T47D (cell line): Measurements from ENCODE around the gene SERINC3.
"Not testable (repeated sequence)": the region's sequence is repeated elsewhere in the genome, so short reads cannot be mapped to it uniquely, and the experiment has no call there.

Experiments used
- DNase-seq, 2 experiments: peaks; one replicate each; pipeline versions ENCODE4 v3.0.0 to v3.0.0-alpha.2; 2011 to 2012; ENCODE audit warnings: low read depth in 1 of 2, low spot score in 1 of 2
- JUND ChIP-seq: IDR thresholded peaks from 2 replicates; pipeline ENCODE4 v1.6.1; 2012; ENCODE audit warnings: low read depth
- in situ Hi-C: cut with HindIII; loops from 2 replicates; pipeline ENCODE4 v1.10.0; 2016; ENCODE audit warnings: low sequenced_read_pairs, low pct_unique_long_range_greater_than_20kb

Gene SERINC3

DNA sequence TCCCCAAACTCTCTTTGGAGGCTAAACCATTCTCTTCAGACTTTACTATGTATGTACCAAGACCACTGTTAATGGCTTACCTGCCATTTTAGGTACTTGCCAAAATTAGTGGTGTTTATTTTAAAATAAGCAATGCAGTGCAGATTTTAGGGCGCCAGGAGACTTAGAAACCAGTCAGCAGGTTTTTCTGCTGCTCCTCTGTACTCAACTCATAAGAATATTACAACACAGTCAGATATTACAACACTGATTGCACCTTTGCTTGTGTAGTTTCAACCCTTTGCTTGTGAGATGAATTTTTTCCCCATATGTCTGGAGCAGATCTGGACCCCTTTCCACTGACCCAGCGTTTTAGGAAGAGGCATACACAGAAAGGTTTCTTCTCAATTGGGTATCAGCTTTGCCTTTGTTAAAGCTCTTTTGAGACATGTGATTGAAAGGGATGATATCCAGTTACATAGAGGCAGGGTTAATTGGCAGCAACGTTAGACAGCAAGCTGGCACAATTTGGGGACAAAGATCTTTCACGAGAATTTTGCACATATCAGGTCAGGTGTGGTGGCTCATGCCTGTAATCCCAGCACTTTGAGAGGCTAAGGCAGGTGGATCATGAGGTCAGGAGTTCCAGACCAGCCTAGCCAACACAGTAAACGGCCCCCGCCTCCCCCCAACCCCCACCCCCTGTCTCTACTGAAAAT, 40.0 kb downstream of the SERINC3 start:
- no peak for TF ChIP-seq JUND
- in situ Hi-C loops: no loop called here
- DNase-seq: no peak

DNA sequence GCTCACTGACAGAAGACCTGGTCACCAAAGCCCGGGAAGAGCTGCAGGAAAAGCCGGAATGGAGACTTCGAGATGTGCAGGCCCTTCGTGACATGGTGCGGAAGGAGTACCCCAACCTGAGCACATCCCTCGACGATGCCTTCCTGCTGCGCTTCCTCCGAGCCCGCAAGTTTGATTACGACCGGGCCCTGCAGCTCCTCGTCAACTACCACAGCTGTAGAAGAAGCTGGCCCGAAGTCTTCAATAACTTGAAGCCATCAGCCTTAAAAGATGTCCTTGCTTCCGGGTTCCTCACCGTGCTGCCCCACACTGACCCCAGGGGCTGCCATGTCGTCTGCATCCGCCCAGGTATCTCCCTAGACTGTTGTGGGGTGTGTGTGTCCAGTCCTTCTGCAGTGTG, 41.8 kb downstream of the SERINC3 start:
- TF ChIP-seq JUND: no peak
- in situ Hi-C loops: no loop called here
- DNase-seq: no peak

DNA sequence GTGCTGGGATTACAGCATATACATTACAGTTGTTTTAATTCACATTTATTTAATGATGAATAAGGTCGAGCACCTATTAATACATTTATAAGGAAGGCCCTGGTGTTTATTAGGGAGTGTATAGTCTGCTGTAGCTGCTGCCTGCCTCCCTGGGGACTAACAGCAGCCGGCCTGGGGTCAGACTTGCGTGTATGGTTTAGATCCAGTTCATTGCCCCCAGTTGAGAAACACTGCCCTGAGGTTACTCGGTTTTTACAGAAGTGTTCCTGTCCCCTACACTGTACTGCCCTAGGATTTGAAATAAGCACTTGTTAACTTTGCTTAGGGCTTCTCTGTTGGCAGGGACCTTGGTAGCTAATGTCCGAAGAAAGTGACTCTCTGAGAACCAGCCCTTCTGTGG, 42.2 kb downstream of the SERINC3 start:
- in situ Hi-C loops: no loop called here
- no peak for DNase-seq
- TF ChIP-seq JUND: no peak

DNA sequence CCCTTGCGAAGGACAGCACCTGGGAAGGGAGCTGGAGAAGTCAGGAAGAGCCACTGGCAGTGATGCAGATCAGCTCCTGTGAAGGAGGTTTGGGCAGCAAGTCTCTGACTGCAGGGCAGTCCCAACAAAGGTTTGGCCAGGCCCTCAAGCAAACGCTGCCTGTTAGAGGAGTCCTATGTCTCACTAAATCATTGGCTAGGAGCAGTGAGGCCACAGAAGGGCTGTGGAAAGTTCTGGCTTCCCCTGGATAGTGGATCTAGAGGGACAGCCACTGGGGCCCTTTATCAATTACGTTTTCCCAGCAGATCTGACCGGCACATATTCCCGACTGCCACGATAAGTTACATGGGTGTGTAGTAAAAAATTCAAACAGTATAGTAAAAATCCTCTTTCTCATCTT, 43.7 kb downstream of the SERINC3 start:
- no peak for TF ChIP-seq JUND
- no peak for DNase-seq
- in situ Hi-C loops: no loop called here

DNA sequence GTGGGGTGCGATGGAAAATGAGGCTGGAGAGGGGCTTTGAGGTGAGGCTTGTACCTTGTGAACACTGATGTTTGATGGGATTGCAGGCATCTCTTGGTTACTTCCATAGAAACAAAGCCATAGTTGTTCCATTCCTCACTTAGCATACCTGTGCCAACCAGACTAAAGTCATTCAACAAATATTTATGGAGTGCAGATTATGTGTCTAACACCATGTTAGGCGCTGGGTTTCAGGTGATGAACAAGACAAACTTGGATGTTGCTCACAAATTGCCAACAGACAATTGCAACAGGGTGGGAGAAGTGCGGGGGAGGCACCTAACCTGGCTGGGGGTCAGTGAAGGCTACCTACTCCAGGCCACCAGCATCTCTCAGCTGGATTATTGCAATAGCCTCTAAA, 44.7 kb downstream of the SERINC3 start:
- TF ChIP-seq JUND: no peak
- in situ Hi-C loops: no loop called here
- DNase-seq: no peak

DNA sequence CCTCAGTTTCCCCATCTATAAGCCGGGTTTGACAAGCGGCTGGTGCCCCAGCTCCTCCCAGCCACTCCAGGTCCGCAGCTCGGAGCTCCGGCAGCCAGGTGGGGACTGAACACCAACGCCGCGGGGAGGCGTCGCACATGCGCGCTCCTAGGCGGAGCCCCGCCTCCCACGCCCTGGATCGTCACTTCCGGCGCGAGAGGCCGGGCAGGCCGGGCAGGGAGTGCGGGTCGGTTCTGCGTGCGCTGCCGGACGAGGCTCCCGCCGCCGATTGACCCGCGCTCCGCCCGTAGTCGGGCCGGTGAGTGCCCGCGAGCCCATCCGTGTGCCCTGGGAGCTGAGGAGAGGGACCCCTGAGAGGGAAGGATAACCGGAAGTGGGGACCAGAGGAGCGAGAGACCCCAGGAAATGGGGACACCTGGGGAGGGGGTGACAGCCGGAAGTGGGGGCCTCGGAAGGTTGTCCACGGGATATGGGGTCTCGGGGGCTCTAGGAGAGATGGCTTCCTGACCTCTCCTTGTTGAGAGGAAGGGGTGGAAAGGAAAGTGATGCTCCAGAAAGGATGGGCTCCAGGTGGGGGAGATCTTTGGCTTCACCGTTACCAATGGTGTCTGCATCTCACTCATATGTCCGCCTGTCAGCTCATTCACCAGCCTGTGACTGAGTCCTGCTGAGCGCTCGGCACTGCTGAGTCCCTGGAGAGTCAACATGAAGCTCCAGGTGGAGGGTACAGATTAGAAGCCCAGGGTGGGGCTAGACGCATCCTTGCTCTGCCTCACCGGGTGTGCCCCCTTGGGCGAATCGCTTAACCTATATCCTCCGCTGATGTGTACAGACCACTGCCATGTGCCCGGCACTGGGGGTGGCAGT, 45.9 kb downstream of the SERINC3 start, which contains the start of gene TTPAL:
TTPAL (plus strand) TSS at position 181 of the 867 bp plus-strand sequence. CDS start 4,126 bp downstream, outside the sequence.
- TF ChIP-seq JUND: no peak
- DNase-seq: peak; percentile 82 to 94
- in situ Hi-C loops: no loop called here

DNA sequence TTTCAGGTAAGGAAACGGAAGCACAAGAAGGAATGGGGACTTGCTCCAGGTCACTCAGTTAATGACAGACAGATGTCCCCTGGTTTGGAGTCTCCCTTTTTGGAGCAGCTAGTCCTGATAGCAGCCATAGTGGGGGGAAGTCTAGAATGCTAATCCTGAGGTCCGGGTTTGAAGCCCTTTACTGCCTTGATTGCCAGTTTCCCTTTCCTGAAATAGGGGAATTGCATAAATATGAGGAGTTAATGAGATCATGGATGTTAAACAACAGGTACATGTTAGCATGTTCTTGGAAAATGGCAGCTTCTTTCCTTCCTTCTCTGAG, 46.5 kb downstream of the SERINC3 start:
- in situ Hi-C loops: no loop called here
- DNase-seq: no peak
- no peak for TF ChIP-seq JUND

DNA sequence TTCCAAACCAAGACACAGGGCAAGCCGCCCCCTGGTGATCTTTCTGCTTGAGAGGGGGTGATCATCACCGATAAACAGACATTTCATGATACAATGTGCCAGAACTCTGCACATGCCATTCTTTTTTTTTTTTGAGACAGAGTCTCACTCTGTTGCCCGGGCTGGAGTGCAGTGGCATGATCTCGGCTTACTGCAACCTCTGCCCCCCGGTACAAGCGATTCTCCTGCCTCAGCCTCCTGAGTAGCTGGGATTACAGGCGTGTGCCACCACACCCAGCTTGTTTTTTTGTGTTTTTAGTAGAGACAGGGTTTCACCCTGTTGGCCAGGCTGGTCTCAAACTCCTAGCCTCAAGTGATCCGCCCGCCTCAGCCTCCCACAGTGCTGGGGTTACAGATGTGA, 49.6 kb downstream of the SERINC3 start:
- DNase-seq, in situ Hi-C loops: not testable (repeated sequence)

DNA sequence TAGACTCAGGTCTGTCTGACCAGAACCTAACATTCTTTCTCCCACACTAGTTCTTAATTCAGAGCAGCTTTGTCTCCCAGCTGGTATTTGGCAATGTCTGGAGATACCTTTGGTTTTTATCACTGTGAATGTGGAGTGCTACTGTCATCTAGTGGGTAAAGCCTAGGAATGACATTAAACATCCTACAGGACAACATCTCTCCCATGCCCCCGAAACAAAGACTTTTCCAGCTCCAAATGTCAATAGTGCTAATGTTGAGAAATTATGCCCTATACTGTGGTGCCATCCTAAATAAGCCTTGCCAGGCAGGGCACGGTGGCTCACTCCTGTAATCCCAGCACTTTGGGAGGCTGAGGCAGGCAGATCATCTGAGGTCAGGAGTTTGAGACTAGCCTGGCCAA, 50.4 kb downstream of the SERINC3 start:
- peak in 1 of 2 experiments; percentile 68 for DNase-seq
- in situ Hi-C loops: no loop called here
- no peak for TF ChIP-seq JUND

DNA sequence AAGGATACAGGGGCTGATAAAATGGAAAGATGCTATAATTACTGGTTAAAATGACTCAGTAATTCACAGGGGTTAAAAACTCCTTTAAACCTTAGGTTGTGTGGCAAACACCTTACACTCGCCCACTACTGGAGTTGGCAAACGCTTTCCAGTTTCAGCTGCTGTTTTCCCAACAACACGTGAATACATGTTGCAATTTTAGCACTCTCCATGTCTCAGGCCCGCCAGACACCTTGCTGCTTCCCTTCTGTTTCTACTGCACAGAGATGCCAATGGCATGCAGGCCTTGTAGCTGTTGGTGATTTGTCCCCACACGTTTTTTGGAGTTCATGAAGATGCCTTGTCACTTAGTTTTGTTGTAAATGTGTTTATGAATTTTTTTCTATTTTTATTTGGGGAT, 51.5 kb downstream of the SERINC3 start:
- no peak for DNase-seq
- in situ Hi-C loops: no loop called here
- TF ChIP-seq JUND: no peak

DNA sequence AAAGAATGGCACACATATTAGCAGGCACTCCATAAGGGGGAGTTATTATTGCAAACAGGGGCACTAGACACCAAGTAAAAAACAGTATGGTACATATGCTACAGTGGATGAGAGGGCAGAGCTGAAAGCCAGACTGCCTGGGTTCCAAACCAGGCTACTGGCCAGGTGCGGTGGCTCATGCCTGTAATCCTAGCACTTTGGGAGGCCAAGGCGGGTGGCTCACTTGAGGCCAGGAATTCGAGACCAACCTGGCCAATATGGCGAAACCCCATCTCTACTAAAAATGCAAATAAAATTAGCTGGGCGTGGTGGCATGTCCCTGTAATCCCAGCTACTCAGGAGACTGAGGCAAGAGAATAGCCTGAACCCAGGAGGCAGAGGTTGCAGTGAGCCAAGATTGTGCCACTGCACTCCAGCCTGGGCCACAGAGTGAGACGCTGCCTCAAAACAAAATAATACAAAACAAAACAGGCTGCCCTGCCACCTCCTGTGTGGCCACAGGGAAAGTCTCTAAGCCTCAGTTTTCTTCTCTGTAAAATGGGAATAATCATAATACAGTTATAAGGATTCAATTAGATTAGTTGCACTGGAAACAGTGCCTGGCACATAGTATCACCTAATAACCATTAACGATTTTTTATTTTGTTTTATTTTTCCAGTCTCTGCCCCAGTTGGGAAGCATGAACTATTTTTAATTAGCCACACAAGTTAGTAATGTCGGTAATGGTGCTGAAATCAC, 53.7 kb downstream of the SERINC3 start:
- TF ChIP-seq JUND: no peak
- in situ Hi-C loops: no loop called here
- DNase-seq: no peak

DNA sequence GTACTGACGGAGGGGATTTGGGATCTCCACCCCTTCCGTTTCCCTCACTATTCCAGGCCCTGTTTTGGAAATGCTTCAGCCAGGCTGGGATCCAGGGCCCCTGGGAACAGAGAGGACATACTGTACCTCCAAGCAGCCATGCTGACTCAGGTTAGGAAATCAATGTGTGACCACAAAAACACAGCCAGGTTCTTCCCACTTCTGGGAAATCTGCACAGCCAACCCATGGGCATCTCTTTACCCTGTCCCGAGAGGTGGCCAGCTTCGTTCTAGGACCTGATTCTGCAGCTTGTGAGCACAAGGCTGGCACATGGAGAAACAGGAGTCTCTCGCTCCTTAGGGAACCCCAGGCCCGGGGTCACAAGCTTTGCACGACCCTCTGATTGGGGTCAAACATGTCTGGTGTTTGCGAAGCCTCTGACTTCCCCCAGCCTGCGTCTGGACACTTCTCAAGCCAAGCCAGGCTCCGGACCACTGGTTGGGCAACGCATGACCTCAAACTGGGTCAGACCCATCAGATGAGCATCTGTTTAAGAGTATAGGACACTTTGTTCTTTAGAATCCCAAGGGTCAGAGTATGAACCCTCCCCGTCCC, 54.5 kb downstream of the SERINC3 start:
- in situ Hi-C loops: no loop called here
- no peak for DNase-seq
- TF ChIP-seq JUND: no peak
